Stimulated activated CD8-positive, alpha-beta memory T cell treated with anti-CD3 and anti-CD28 coated beads, Interleukin-7, amount 100 ng/mL, for 4 hours (primary cell): ENCODE data around the gene ADAM11.
"Not testable (repeated sequence)": the region's sequence is repeated elsewhere in the genome, so short reads cannot be mapped to it uniquely, and the experiment has no call there.

Experiments
- DNase-seq, 2 donors: peaks; one replicate each; pipeline ENCODE4 v3.0.0-alpha.2; 2020; ENCODE audit warnings: low read depth in 2 of 2

The ADAM11 gene, protein sequence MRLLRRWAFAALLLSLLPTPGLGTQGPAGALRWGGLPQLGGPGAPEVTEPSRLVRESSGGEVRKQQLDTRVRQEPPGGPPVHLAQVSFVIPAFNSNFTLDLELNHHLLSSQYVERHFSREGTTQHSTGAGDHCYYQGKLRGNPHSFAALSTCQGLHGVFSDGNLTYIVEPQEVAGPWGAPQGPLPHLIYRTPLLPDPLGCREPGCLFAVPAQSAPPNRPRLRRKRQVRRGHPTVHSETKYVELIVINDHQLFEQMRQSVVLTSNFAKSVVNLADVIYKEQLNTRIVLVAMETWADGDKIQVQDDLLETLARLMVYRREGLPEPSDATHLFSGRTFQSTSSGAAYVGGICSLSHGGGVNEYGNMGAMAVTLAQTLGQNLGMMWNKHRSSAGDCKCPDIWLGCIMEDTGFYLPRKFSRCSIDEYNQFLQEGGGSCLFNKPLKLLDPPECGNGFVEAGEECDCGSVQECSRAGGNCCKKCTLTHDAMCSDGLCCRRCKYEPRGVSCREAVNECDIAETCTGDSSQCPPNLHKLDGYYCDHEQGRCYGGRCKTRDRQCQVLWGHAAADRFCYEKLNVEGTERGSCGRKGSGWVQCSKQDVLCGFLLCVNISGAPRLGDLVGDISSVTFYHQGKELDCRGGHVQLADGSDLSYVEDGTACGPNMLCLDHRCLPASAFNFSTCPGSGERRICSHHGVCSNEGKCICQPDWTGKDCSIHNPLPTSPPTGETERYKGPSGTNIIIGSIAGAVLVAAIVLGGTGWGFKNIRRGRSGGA

DNA sequence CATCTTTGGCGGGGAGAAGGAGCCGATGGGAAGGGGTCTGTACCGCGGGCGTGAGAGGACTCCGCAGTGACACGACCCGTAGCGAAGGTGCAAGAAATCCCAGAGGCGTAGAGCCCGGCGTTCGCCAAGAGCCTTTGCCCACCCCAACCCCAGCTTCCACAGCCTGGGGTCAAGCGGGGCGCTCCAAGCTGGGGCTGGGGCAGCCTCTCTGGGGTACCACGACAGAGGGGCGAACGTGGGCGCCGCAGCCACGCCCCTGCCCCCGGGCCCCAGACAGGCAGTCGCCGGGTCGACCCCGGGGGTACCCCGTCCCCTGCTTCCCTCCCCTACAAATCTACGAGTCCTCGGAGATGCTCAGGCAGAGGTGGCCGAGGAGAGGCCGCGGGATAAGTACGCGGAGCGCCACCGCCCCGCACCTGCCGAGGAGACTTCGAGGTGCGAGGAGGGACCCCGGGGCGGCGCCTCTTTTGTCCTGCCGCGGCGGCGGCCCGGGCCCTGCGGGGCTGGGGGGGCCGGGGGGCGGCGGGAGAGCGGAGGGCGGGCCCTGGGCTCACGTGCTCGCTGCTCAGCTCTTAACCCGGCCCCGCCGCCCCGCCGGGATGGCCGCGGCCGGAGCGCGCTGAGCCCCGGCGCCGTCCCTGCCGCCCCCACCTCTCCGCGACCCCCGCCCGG, at the start of gene ADAM11:
Gene ADAM11 (plus strand): TSS at position 575 of the 672 bp plus-strand sequence. CDS start 212 bp downstream, outside the sequence.
- peak in 1 of 2 donors; percentile 7 for DNase-seq

DNA sequence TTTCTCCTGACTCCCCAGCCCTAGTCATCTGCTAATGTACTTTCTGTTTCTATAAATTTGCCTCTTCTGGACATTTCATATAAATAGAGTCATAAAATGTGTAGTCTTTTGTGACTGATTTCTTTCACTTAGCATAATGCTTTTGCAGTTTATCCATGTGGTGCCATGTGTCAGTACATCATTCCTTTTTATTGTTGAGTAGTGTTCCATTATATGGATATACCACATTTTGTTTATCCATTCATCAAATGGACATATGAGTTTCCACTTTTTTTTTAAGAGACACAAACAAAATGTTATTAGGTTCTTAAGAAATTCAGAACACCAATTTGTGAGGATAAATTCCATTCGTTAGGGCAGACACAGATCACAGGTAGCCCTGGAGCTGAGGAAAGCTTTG, 39.3 kb upstream of the ADAM11 start:
- DNase-seq, result no peak

DNA sequence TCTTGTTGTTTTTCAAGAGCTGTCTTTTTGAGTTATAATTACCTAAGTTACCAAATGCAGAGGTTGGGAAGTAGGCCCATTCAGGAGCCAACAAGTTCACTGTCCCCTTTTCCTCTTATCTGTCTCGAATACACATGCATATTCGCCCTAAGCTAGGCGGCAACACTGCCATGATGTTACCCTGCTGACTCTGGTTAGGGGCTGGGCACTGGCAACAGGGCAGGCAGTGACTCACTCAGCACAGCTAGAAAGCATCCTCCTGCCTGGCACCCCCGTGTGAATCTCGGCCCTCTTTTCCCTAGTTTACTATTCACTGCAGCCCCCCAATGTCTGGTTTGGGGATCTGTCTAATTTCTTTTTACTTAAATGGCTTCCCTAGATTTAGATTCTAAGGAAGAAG, 36.5 kb upstream of the ADAM11 start:
- DNase-seq, result no peak

DNA sequence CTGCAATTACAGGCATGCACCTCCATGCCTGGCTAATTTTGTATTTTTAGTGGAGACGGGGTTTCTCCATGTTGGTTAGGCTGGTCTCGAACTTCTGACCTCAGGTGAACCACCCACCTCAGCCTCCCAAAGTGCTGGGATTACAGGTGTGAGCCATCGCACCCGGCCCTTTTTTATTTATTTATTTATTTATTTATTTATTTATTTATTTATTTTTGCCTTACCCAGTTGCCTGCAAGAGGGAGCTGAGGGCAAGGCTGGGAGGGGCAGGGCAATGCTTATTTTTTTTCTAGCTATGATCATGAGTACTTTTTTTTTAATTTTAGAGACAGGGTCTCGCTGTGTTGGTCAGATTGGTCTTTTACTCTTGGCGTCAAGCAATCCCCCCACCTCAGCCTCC, 32.7 kb upstream of the ADAM11 start:
- DNase-seq, result not testable (repeated sequence)

DNA sequence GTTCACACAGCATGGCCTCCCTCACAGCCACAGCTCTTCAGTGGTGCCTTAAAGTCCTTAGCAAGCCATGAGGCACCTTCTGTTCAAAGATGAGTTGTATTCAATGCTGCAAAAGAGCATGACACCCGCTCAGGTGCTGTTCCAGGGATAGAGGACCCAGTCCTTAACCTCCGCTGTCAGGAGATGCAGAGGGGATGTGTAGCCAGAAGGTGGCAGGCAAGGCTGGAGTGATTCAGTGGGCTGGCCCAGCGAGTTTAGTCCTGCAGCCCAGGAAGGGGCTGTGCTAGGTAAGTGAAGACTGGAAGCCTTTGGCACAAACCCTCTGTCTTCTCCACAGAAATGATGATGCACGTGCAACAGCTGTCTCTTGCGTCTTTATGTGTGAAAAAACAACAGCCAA, 25.0 kb upstream of the ADAM11 start:
- no peak for DNase-seq

DNA sequence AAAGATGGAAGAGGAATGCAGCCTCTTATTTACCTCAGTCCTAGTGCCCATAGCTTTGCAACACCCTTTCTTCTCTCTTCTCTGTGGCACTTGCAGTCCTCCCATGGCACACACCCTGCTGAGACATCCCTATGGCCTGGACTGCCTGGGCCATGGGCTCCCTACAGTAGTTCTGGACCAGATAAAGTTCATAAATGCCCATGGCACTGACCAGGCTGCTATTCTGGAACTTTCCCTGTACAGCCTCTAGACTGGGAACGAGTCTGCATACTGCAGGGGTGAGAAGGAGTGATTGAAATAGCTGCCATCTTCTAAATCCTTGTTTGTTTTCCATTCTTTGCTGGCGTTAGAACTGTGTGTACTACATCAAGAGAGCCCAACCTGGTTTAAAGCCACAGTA, 24.5 kb upstream of the ADAM11 start:
- DNase-seq, result no peak

DNA sequence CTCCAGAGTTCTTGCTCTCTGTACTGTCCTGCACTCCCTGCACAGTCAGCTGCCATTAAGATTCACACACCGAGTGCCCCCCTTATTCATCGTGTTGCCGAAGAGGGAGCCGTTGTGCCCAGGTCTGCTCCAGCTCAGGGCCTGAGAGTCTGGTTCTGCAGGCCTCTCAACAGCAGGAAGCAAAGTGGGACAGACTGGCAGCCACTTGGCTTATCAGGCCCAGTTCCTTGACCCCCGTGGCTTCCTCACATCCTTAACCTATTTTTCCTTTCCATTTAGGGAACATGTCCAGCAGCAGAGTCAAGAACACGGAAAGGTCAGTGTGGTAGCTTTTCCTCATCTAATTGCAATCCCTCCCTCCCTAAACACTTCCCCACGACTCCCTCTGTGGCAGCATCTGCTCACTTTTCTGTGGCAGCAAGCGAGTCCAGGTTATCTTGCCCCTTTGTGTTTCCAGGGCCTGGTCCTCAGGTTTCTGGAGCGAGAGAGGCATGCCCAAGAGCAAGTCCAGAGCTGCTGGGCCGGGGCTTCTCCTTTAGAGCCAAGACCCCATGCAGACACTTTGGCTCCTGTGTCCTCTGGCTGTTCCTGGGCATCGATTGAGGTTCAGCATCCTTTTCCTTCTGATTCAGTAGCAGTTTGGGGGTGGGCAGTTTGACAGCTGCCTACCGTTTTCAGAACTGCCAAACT, 22.1 kb upstream of the ADAM11 start:
- no peak for DNase-seq

DNA sequence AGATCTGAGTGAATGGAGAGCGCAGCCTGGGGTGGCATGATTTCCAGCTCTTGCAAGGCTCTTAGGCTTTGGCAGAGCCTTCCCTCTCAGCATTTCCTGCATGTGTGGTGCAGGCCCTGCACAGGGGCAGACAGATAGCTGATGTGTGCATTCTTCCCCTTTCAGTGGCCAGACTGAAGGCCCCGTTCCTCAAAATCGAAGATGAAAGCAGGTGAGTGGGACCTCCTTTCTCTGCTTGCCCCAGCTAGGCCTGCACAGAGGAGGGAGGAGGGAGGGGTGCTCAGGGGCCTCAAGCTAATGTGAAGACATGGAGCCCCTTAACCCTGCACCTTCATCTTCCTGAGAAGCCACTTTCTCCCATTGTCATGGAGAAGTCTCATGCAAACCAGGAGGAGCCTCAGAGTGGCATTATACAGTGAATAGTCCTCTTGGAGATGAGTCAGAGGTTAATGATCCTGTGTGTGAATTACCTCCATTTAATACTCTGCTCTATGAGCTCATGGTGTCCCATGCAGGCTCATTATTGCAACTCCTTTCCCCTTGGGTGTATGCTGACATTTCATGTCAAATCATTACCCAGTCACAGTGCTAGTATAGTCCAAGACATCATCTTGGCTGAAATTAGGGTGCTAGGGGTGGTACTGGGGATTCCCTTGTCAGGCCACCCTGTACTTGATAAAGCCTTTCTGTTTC, 20.4 kb upstream of the ADAM11 start:
- DNase-seq, result no peak

DNA sequence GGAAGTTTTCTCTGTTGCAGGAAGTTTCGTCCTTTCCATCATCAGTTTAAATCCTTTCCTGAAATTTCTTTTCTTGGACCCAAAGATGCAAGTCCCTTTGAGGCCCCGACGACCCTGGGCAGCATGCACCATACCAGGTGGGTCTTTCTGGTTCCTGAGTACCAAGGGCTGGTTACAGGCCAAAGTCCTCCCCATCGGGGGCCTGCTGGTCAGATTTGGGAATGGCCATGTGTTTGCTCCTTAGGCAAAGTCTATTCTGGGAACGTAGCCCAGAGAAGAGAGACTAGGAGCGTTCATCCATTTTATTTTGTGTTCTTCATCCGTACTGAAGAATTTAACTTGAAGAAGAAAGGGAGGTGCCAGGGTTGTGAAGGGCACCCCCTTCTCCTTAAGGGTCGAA, 17.5 kb upstream of the ADAM11 start:
- DNase-seq, result no peak

DNA sequence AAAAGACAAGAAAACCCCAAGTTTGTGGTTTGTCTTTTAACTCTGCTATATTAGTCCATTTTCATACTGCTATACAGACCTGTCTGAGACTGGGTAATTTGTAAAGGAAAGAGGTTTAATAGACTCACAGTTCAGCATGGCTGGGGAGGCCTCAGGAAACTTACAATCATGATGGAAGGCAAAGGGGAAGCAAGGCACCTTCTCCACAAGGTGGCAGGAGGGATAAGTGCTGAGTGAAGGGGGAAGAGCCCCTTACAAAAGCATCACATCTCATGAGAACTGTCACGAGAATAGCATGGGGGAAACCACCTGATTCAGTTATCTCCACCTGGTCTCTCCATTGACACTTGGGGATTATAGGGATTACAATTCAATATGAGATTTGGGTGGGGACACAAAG, 13.5 kb upstream of the ADAM11 start:
- no peak for DNase-seq

DNA sequence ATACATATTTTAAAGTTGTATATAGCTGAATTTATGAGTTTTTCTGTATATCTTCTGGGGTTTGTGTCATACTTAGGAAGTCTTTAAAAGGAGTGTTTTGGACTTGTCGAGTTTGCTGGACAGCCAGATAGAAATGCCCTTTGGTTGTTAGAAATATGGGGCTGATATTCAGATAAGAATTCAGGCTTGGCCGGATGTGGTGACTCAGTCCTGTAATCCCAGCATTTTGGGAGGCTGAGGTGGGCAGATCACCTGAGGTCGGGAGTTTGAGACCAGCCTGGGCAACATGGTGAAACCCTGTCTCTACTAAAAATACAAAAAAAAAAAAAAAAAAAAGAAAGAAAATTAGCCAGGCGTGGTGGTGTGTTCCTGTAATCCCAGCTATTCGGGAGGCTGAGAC, 13.1 kb upstream of the ADAM11 start:
- not testable (repeated sequence) for DNase-seq

DNA sequence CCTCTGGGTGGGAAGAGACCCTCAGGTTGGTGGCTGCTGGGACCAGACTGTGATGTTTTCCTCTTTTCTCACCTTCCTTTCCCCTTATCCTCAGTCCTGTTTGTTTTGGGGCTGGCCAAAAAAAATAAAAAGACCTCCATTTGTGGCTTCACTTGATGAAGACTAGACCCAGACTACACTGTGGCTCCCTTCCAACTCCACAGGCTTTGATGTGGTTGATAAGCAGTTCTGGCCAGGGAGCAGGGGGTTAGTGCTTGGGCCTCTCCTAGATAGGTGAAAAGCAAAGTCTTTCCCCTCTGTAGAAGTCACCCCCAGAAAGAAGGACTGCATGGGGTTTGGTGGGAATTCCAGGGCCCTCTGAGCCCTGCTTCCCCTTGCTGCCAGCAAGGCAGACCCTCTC, 11.2 kb upstream of the ADAM11 start:
- no peak for DNase-seq

DNA sequence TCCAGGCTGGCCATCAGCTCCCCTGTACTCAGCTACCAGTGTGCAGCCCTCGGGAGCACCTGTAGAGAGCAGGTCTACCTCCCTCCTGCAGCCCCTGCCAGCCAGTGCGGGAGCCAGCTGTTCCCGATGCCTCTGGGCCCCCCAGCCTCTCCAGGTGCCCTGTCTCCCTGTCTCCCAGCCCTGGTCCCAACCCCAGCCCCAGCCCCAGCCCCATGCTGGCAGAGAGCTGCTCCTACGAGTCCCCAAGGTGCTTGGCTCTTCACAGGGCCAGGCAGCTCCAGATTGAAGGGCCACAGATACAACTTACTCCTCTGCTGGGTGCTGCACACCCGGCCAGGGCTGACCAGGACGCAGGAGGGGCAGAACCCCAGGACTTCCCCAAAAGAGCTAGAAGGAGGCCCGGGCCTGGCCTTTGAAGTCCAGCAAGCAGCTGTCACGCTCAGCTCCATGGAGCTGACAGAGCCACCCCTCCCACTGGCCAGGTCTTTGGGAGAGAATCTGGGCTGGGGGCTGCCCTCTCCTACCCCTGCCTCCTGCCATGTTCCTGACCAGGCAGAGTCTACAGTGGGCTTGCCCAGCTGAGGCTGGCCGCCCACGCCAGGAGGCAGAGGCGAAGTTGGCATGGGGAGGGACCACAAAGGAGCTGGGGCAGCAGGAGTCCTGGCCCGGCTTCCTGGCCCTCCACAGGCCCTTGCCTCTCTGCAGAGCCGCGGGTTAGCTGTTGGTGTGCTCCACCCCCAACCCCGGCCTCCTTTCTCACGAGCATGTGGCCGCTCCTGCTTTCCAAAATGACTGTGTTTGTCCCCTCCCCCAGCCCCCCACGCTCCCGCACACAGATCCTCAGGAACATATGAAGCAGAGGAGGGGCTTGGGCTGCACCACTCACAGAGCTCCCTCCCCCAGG, 9.5 kb upstream of the ADAM11 start:
- DNase-seq, result no peak

DNA sequence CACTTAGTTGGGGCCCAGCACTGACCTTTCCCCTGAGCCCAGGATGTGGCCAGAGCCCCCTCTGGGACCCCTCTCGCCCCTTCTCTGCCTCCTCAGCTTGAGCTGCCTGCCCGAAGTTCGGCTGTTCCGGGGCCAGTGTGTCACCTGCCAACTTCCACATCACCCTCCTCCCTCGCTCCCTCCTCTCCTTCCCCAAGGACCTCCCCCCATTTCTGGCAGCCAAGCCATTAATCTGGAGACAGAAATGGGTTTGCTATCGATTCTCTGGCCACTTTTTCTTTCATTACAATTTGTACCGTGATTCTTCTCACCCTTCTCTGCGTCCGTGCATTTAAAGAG, 8.8 kb upstream of the ADAM11 start:
- DNase-seq, result no peak

DNA sequence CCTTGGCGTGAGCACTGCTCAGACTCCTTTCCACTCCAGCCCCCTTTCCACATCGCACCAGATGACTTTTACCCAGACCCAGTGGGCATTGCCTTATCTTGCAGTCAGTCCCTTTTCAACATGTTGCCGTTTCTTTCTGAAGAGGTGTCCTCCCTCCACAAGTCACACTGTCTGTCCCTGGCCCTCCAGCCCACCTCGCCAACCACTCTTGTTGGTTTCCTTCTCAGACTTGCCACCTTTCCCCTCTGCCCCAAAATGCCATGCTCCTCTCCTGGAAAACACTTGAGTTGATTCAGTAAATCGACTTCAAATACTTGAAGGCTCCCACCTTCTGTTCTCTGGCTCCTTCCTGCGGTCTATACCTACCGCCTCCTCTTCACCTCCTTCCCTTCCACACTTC, 7.5 kb upstream of the ADAM11 start:
- no peak for DNase-seq

DNA sequence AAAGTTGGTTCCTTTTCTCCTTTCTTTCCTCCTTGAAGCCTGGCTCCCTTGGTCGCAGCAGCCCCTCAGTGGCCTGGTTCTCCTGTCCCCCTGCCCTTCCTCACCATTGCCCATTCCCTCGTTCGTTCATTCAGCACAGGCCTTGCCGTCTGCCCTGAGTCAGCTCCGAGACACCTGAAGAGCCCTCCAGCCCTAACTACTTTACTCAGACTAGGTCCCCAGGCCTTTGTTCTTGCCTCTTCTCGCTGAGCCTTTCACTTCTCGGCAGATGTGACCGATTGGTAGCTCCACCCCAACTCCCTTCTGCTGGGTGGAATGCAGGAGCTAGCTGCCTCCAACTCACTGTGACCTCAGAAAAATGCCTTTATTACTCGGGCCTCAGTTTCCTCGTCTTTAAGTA, 7.0 kb upstream of the ADAM11 start:
- no peak for DNase-seq

DNA sequence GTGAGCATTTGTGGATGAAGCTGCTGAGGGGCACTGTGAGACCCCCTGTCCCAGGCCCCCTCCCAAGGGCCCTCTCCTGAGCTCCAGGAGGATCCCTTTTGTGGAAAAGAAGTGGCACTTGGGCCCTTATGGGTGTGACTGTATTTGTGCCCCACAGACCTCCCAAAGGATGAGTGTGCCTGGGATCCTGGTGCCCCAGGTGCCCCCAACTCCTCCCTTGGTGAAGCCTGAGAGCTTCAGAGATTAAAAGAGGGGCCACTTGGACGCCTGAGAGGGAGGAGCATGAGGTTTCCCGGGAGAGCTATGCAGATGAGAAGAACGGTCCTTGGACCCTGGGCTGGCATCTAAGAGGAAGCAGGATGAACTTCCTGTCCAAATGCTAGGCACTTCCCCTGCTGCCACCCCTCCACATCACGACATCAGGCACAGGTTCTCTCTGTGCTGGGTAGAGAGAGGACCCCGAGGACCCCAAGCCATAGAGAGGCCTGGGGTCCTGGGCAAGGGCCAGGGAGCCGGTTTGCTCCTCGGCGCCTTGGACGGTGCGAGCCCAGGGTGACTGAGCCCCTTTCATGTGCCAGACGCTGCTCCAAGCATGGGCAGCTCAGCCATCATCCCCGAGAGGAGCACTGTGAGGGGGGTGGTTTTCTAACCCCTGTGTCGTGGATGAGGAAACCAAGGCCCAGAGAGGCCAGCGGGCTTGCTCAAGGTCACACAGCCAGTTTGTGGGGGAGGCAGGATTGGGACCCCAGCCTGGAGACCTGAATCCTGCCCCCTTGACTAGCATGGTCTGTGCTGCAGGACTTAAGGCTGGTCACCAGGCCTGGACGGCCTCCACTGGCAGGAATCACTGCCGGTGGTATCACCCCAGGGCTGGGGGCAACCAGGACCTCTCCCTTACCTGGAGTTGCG, 5.6 kb upstream of the ADAM11 start:
- no peak for DNase-seq

DNA sequence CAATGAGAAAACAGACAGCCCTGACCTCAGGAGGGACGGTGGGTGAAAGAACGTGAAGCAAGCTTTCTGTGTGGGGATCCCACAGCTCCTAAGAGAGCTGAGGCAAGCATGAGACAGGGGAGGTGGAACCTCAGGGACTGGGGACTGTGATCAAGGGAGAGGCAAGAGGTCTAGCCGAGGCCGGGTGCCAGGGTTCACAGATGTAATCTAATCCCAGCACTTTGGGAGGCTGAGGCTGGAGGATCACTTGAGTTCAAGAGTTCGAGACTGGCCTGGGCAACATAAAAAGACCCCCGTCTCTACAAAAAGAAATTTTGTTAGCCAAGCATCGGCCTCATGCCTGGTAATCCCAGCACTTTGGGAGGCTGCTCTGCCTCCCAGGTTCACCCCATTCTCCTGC, 4.5 kb upstream of the ADAM11 start:
- DNase-seq, result no peak

DNA sequence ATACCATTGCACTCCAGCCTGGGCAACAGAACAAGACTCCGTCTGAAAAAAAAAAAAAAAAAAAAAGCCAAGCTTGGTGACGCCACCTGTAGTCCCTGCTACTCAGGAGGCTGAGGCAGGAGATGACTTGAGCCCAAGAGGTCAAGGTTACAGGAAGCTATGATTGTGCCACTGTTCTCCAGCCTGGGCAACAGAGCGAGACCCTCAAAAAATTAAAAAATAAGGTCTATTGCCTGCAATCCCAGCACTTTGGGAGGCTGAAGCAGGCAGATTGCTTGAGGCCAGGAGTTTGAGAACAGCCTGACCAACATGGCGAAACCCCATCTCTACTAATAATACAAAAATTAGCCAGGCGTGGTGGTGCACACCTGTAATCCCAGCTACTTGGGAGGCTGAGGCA, 3.6 kb upstream of the ADAM11 start:
- DNase-seq, result not testable (repeated sequence)
